ENCODE data around the gene PNPLA6. TPM values are rescaled to one million over a fixed set of nuclear protein-coding genes. Genes with fewer than 3 reads are reported as not detected.
A peak's percentile ranks its signal among the peaks of the same experiment; 100 is the strongest.

Gene PNPLA6
- total and polyA plus RNA-seq, 9 of the 15 experiments (the other 6 are each of a cell fraction or from before 2014, with no cell fraction given): 0.07 to 30.2 (median 8.3) TPM

GRCh38 chr19:7488736-7489353 is 46.7 kb upstream of the PNPLA6 start, which contains the start of gene PEX11G (continued):
- TF ChIP-seq UBTF (IDR thresholded peaks at IDR 0.05; ENCODE audit: borderline replicate concordance in 1 of 2, low read depth in 2 of 2, low read length in 2 of 2) (no peak), GABPB1 (CRISPR knock-in tag; IDR thresholded peaks at IDR 0.05) (peak; percentile 63; the same call in 1 of the 2 replicates), NBN (IDR thresholded peaks at IDR 0.05; ENCODE audit: low read depth) (peak; percentile 66; the same call in 1 of the 2 replicates), FOS (IDR thresholded peaks at IDR 0.05; ENCODE audit: extremely low read depth, insufficient read length) (no peak), POLR2AphosphoS5 (IDR thresholded peaks at IDR 0.05; ENCODE audit: control insufficient read depth, insufficient read depth, low read depth, low read length) (peak; percentile 48), JUND (IDR thresholded peaks at IDR 0.05; ENCODE audit: borderline replicate concordance, low read depth, low read length) (peak; percentile 88), JUND (tag; IDR thresholded peaks at IDR 0.05; ENCODE audit: borderline replicate concordance, low read depth, low read length) (no peak; the same call in 2 of the 3 replicates), RBM25 (IDR thresholded peaks at IDR 0.05; ENCODE audit: low read depth, low read length, severe bottlenecking) (peak; percentile 30), TAF1 (IDR thresholded peaks at IDR 0.05; ENCODE audit: control insufficient read depth, extremely low read depth, insufficient read depth, low read length, severe bottlenecking) (peak; percentile 64), KDM5B (IDR thresholded peaks at IDR 0.05; ENCODE audit: insufficient replicate concordance, low read depth, low read length) (peak; percentile 78), MITF (IDR thresholded peaks at IDR 0.05) (no peak), JUN (IDR thresholded peaks at IDR 0.05; ENCODE audit: borderline replicate concordance, low read depth, low read length) (peak; percentile 82), JUN (CRISPR knock-in tag; IDR thresholded peaks at IDR 0.05; ENCODE audit: borderline replicate concordance) (no peak), TAF15 (IDR thresholded peaks at IDR 0.05; ENCODE audit: low read depth, low read length) (no peak), CREM (IDR thresholded peaks at IDR 0.05; ENCODE audit: low read depth) (peak; percentile 99), POLR2B (IDR thresholded peaks at IDR 0.05; ENCODE audit: low read depth, partially characterized antibody) (peak; percentile 69), SAP30 (IDR thresholded peaks at IDR 0.05; ENCODE audit: borderline replicate concordance, insufficient read depth, low read depth, low read length, poor library complexity, severe bottlenecking) (peak; percentile 33), NKRF (IDR thresholded peaks at IDR 0.05; ENCODE audit: borderline replicate concordance) (peak; percentile 34), ESRRA (IDR thresholded peaks at IDR 0.05; ENCODE audit: borderline replicate concordance, low read depth) (peak; percentile 53; the same call in 1 of the 2 replicates), MAFF (IDR thresholded peaks at IDR 0.05; ENCODE audit: low read length) (no peak), MEF2D (tag; conservative IDR thresholded peaks at IDR 0.05; ENCODE audit: low read depth) (no peak), RBFOX2 (IDR thresholded peaks at IDR 0.05; ENCODE audit: low read depth, low read length) (peak; percentile 89)
